ENCODE measurements around the gene LUM. TPM values are rescaled to one million over a fixed set of nuclear protein-coding genes. Genes with fewer than 3 reads are reported as not detected.

LUM gene
- total and polyA plus RNA-seq, 3 donors from 2014 or later: 8.3 to 213 (median 17.5) TPM

DNA sequence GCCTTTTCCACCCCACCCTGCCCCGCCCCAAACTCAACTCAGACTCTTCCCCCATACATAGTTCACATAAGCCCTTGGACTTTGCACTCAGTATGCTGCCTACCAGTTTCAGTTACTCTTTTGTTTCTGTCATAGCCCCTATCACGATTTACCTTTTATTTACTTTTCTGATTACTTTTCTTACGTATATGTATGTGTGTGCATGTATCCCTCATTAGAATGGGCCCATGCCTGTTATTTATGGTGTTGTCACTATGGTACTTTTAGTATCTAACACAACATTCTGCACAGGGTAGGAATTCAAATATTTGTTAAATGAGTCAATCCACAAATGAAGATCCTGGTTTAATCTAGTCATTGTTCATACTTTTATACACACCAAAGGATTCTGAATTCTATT, 16.5 kb upstream of the LUM start:
- no peak for DNase-seq
- H3K27ac ChIP-seq: no peak overlapping the region
- H3K9me3 ChIP-seq: no peaks in the 10 kb centered on the region
- intact Hi-C loops (cut with DNase I; ENCODE audit: low total_unique reads): no loop called here
- no peaks in the 10 kb centered on the region for H3K4me1 ChIP-seq
- TF ChIP-seq POLR2A (IDR thresholded peaks at IDR 0.05): no peak
- TF ChIP-seq, protein P1, sequence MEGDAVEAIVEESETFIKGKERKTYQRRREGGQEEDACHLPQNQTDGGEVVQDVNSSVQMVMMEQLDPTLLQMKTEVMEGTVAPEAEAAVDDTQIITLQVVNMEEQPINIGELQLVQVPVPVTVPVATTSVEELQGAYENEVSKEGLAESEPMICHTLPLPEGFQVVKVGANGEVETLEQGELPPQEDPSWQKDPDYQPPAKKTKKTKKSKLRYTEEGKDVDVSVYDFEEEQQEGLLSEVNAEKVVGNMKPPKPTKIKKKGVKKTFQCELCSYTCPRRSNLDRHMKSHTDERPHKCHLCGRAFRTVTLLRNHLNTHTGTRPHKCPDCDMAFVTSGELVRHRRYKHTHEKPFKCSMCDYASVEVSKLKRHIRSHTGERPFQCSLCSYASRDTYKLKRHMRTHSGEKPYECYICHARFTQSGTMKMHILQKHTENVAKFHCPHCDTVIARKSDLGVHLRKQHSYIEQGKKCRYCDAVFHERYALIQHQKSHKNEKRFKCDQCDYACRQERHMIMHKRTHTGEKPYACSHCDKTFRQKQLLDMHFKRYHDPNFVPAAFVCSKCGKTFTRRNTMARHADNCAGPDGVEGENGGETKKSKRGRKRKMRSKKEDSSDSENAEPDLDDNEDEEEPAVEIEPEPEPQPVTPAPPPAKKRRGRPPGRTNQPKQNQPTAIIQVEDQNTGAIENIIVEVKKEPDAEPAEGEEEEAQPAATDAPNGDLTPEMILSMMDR (IDR thresholded peaks at IDR 0.05): no peak
- no peak overlapping the region for H3K4me3 ChIP-seq
- no peaks in the 10 kb centered on the region for H3K36me3 ChIP-seq (ENCODE audit: low read depth, missing control alignments)
- WGBS, 2 donors: 91 to 98% methylated on average over 3 of the region's 3 CpGs
- H3K27me3 ChIP-seq: no peaks in the 10 kb centered on the region

DNA sequence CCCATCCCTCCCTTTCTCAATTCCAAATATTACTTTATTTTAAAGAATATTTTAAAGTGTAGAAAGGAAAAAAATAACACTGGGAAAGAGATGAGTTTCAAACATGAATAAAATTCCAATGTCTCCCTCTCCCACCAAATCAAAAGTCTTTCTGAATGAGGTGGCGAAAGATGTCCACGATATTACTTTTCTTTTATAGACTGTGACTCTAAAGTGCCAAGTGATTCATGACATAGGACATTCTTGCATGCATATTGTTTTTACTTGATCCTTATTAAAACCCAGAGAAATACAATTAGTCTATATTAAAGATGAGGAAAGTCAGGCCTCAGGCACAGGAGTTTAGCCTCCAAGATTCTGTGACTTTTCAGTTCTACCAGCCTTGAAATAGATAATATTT, 16.0 kb upstream of the LUM start:
- TF ChIP-seq, protein P1 (IDR thresholded peaks at IDR 0.05): no peak
- no peak for TF ChIP-seq POLR2A (IDR thresholded peaks at IDR 0.05)

DNA sequence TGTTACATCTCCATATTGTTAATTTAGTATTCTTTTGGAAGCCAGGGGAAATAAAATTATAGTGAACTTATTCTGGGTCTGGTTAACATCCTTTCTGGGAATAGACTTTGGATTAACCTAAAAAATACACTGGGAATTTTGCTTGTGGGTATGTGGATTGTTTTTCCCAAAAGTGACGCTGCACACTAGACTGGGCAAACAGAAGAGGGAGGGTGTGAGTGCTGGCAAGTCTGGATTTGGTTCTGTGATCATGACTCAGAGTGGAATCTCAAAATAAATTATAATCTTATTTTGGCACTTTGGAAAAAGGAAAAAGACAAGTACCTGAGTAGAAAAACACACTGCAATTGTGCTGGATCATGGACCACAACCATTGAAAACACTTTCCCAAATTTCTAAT, 15.2 kb upstream of the LUM start:
- TF ChIP-seq, protein P1 (IDR thresholded peaks at IDR 0.05): no peak
- no peak for TF ChIP-seq POLR2A (IDR thresholded peaks at IDR 0.05)
- Histone ChIP-seq H3K36me3 (ENCODE audit: low read depth, missing control alignments) (no peaks in the 10 kb centered on the region), H3K27ac (no peak overlapping the region), H3K4me1 (no peaks in the 10 kb centered on the region), H3K27me3 (no peaks in the 10 kb centered on the region), H3K9me3 (no peaks in the 10 kb centered on the region), H3K4me3 (no peak overlapping the region)
- WGBS, 2 donors: 91 to 100% methylated on average over 1 of the region's 1 CpG
- DNase-seq: no peak
- intact Hi-C loops (cut with DNase I; ENCODE audit: low total_unique reads): no loop called here

More for the DNA sequence above, 16.0 kb upstream of the LUM start:
- Histone ChIP-seq H3K4me3 (no peak overlapping the region), H3K27ac (no peak overlapping the region), H3K9me3 (no peaks in the 10 kb centered on the region), H3K27me3 (no peaks in the 10 kb centered on the region), H3K4me1 (no peaks in the 10 kb centered on the region), H3K36me3 (ENCODE audit: low read depth, missing control alignments) (no peaks in the 10 kb centered on the region)
- no peak for DNase-seq
- intact Hi-C loops (cut with DNase I; ENCODE audit: low total_unique reads): no loop called here
- 94 to 96% methylated on average over 2 of the region's 2 CpGs for WGBS, 2 donors

DNA sequence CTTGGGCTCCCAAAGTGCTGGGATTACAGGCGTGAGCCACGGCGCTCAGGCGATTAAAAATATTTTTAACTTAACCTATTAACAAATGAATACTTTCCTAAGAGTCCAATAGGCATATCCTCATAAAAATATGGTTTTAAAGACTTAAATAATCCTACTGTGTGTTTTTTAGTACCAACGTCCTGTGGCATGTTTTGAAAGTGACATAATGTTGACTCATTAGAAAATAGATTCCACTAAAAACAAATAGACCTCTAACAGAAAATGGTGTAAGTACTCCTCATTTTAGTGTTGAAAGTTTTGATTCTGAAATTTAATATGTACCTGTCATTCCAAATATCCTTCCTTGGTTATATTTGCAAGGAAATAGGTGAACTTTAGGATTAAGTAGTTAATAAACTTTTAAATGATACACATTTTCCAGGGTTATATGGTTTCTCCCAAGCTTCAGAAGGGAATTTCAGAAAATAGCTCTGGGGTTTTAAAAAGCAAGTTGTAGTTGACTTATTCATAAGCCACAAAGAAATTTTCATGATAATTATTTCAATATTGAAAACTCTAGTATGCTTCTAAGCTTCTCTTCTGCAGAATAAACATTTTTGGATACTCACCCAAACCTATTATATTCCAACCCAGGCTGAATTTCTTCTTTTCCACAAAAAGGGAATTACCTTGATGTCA, 12.1 kb upstream of the LUM start:
- no peak for TF ChIP-seq POLR2A (IDR thresholded peaks at IDR 0.05)
- TF ChIP-seq, protein P1 (IDR thresholded peaks at IDR 0.05): no peak
- Histone ChIP-seq H3K4me1 (no peaks in the 10 kb centered on the region), H3K27ac (no peak overlapping the region), H3K4me3 (peak overlapping the region in 1 of 2 donors; percentile 20), H3K27me3 (no peaks in the 10 kb centered on the region), H3K36me3 (ENCODE audit: low read depth, missing control alignments) (no peaks in the 10 kb centered on the region), H3K9me3 (no peaks in the 10 kb centered on the region)
- 67 to 75% methylated on average over 5 of the region's 5 CpGs for WGBS, 2 donors
- DNase-seq: no peak
- intact Hi-C loops (cut with DNase I; ENCODE audit: low total_unique reads): no loop called here

DNA sequence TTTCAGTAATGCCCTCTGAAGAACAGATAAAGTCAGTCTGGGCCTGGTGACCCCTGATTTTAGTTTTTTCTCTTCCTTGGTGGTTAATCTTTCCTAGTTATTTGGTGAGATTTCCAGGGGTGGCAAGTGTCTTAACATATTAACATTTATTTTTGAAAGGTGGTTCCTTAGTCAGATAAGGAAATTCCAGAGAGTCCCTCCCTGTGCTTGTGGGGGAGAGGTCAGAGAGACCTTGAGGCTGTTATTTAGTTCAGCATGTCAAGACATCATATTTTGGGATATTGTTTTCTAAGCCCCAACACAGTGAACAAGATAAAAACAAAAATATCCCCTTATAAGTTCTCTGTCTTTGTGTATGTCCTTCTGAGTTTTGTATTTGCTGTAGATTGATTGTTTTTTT, 9.5 kb upstream of the LUM start:
- TF ChIP-seq, protein P1 (IDR thresholded peaks at IDR 0.05): no peak
- TF ChIP-seq POLR2A (IDR thresholded peaks at IDR 0.05): no peak
- no peak overlapping the region for H3K27ac ChIP-seq
- no peaks in the 10 kb centered on the region for H3K27me3 ChIP-seq
- no peak for DNase-seq
- no peaks in the 10 kb centered on the region for H3K36me3 ChIP-seq (ENCODE audit: low read depth, missing control alignments)
- H3K4me1 ChIP-seq: no peaks in the 10 kb centered on the region
- intact Hi-C loops (cut with DNase I; ENCODE audit: low total_unique reads): no loop called here
- H3K9me3 ChIP-seq: no peaks in the 10 kb centered on the region
- H3K4me3 ChIP-seq: no peak overlapping the region

All from testis (tissue), 3 donors.